ENCODE measurements around the gene AKAP13.

- TF ChIP-seq CTCF (conservative IDR thresholded peaks at IDR 0.05), result no peak
- TF ChIP-seq ZFX (IDR thresholded peaks at IDR 0.05), result no peak
These were observed 271.1 kb downstream of the AKAP13 start for GRCh38 chr15:85651548-85651947.

Data from C4-2B (cell line).